LNCaP clone FGC (cell line): ENCODE results near the gene RTL10.

Source experiments
- DNase-seq: peaks from one replicate; pipeline ENCODE4 v3.0.0-alpha.2; 2011; ENCODE audit warnings: low read depth
- H3K4me3 ChIP-seq: 2 replicates; pipeline ENCODE4 v1.5.1; 2011; ENCODE audit warnings: mild to moderate bottlenecking, low read depth, low read length, control low read depth
- TF ChIP-seq, protein P1 (sequence below): IDR thresholded peaks from 2 replicates; pipeline ENCODE4 v1.5.1; 2012; ENCODE audit warnings: mild to moderate bottlenecking; ENCODE audit not compliant: control insufficient read depth, insufficient read depth; ENCODE audit errors: extremely low read depth

The RTL10 gene

GRCh38 chr22:19859861-19860510 is 5.3 kb upstream of the RTL10 start:
- no peak overlapping the region for H3K4me3 ChIP-seq
- TF ChIP-seq, protein P1, sequence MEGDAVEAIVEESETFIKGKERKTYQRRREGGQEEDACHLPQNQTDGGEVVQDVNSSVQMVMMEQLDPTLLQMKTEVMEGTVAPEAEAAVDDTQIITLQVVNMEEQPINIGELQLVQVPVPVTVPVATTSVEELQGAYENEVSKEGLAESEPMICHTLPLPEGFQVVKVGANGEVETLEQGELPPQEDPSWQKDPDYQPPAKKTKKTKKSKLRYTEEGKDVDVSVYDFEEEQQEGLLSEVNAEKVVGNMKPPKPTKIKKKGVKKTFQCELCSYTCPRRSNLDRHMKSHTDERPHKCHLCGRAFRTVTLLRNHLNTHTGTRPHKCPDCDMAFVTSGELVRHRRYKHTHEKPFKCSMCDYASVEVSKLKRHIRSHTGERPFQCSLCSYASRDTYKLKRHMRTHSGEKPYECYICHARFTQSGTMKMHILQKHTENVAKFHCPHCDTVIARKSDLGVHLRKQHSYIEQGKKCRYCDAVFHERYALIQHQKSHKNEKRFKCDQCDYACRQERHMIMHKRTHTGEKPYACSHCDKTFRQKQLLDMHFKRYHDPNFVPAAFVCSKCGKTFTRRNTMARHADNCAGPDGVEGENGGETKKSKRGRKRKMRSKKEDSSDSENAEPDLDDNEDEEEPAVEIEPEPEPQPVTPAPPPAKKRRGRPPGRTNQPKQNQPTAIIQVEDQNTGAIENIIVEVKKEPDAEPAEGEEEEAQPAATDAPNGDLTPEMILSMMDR, result no peak
- no peak for DNase-seq

GRCh38 chr22:19857382-19857781 is 2.7 kb upstream of the RTL10 start:
- no peak for DNase-seq
- TF ChIP-seq, protein P1, result no peak
- H3K4me3 ChIP-seq, result no peak overlapping the region

DNA sequence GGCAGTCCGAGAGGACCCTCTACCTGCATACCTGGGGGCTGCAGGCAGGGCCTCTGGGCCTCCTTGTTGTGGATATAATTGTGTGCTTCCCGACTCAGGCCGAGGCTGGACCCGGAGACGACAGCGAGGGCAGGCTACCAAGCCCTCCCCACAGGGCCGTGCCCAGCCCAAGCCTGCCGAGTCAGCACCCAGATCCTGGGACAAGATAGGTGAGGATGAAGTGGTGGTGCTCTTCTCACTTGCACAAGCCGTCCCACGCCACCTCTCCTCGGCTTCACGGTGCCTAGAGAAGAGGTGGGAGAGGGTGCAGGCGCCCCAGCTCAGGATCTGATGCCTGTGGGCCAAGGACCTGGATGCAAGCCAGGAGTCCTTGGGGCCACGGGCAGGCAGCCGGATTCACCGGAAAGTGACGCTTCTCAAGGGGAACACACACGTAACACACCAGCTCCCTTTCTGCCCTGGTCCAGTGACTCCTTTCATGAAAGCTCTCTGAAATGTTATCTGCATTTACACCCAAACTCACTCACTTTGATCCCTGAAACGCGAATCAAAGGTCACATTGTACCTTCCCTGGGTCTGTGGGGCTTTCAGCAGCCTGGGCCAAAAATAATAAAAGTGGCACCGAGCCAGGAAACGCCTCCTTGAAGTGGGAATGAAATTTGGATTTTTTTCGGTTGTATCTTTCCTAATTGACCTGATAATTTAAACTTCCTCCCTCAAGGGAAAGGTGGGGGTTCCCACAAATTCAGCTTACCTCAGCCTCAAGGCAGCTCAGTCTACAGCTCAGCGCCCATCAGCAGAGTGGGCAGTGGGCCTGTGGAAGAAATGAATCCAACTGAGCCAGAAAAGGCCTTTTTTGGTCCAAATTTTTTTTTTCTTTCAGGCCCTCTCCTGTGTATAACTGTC is 1.1 kb upstream of the RTL10 start:
- peak overlapping the region; percentile 94 for H3K4me3 ChIP-seq
- DNase-seq, result no peak
- TF ChIP-seq, protein P1, result no peak

- no peak for DNase-seq
- H3K4me3 ChIP-seq, result peak overlapping the region; percentile 94
- TF ChIP-seq, protein P1, result no peak
These were observed 546 bp downstream of the RTL10 start for GRCh38 chr22:19853879-19854777.

DNA sequence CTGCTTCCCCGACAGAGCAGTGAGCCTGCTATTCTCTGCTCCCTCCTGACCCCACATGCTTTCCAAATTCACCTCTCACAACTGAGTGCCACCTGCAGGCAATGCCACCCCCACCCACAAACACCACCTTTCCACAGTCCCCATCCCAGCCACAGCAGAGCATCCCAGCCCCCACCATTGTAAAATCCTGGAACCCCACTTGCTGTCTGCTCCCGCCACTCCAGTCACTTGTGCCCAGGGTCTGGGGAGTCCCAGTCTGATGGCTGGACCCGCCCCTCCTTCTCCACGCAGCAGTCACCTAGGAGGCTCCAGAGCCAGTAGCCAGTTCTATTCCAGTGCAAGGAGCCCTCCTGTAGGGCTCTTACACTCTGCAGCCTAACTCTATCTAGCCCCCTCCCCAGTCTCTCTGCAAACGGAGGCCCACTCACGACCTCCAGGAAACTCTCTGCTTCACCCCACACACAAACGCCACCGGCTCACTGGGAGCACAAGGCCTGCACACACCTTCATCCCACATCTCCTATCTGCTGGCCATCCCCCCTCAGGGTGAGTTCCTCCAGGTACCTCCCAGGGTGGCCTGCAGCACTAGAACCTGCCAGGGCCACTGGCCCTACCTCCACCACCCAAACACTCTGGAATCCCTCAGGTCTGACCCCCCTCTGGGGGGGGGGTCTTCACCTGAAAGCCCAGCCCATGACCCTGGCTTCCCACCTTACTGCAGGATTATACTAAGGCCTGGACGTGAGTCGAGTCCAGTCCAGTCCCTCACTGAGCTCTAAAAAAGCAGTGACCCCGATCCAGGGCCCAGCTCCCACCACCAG is 1.4 kb downstream of the RTL10 start:
- H3K4me3 ChIP-seq, result peak overlapping the region; percentile 94
- TF ChIP-seq, protein P1, result no peak
- DNase-seq, result no peak

DNA sequence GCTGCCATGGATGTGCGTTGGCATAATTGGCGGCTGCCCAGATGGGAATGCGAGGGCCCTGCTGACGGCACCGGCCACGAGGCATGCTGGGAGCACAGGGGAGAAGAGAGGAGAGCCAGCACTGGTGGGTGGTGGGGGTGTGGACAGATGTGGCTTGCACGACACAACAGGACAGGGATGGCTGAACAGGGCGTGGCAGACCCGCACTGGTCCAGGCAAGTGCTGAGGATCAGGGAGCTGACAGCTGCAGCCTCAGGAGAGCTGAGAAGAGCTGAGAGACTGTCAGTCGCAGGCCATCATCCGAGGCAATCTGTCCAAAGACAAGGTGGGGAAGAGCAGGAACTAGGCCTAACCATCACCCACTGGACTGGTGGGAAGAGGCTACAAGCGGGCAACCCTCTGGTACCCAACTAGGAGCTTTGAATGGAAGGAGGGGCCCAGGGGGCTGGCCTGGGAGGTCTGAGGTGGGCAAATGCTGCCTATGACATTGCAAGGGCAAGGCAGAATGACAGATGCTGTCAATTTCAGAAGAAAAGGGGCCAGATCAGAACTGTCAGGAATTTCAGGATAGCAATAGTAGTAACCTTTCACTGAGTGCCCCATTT is 2.4 kb downstream of the RTL10 start:
- no peak overlapping the region for H3K4me3 ChIP-seq
- DNase-seq, result no peak
- TF ChIP-seq, protein P1, result no peak
